Measurements from ENCODE around the gene PTGES3.
"Not testable (repeated sequence)": the region's sequence is repeated elsewhere in the genome, so short reads cannot be mapped to it uniquely, and the experiment has no call there.

Gene PTGES3

GRCh38 chr12:56688129-56688845 lies at the start of gene PTGES3:
Gene PTGES3 (minus strand): TSS chr12:56688284. CDS start chr12:56687999, 285 bp downstream.
- peaks cover 44% of the 10 kb centered on the region for H3K79me2 ChIP-seq (ENCODE audit: insufficient read depth, low read length)
- H3K9ac ChIP-seq (ENCODE audit: low read length): peak within 1 kb of the TSS; percentile 96
- H3K27ac ChIP-seq (ENCODE audit: low read depth, low read length, poor library complexity, severe bottlenecking): peak within 1 kb of the TSS; percentile 94
- TF ChIP-seq CTCF (IDR thresholded peaks at IDR 0.05; ENCODE audit: low read length) (no peak), EZH2 (IDR thresholded peaks at IDR 0.05; ENCODE audit: borderline replicate concordance, low read length) (no peak)
- peak within 1 kb of the TSS; percentile 94 for H3K4me2 ChIP-seq (ENCODE audit: low read length)
- no peak within 1 kb of the TSS for H2AFZ ChIP-seq (ENCODE audit: low read length)
- H3K4me1 ChIP-seq (ENCODE audit: insufficient read depth, low read length, severe bottlenecking): peaks cover 38% of the 10 kb centered on the region
- H3K36me3 ChIP-seq (ENCODE audit: insufficient read depth, low read length): peaks cover 39% of the 10 kb centered on the region
- peak within 1 kb of the TSS; percentile 99 for H3K4me3 ChIP-seq (ENCODE audit: low read depth, low read length, poor library complexity, severe bottlenecking)
- no peaks in the 10 kb centered on the region for H3K9me3 ChIP-seq (ENCODE audit: low read length)
- H4K20me1 ChIP-seq (ENCODE audit: insufficient read depth, low read length): no peaks in the 10 kb centered on the region
- H3K27me3 ChIP-seq (ENCODE audit: insufficient read depth, low read length): no peaks in the 10 kb centered on the region
- no peaks in the 10 kb centered on the region for H3F3A ChIP-seq (ENCODE audit: insufficient read depth, low read length)
- no peaks in the 10 kb centered on the region for H3K9me2 ChIP-seq (ENCODE audit: low read depth, low read length)

- Histone ChIP-seq H3K36me3 (ENCODE audit: insufficient read depth, low read length) (peaks cover 40% of the 10 kb centered on the region), H3F3A (ENCODE audit: insufficient read depth, low read length) (no peaks in the 10 kb centered on the region), H3K4me1 (ENCODE audit: insufficient read depth, low read length, severe bottlenecking) (peaks cover 21% of the 10 kb centered on the region), H4K20me1 (ENCODE audit: insufficient read depth, low read length) (no peaks in the 10 kb centered on the region), H3K27me3 (ENCODE audit: insufficient read depth, low read length) (no peaks in the 10 kb centered on the region), H3K4me2 (ENCODE audit: low read length) (no peak overlapping the region), H3K9me3 (ENCODE audit: low read length) (no peaks in the 10 kb centered on the region), H3K9ac (ENCODE audit: low read length) (no peak overlapping the region), H3K79me2 (ENCODE audit: insufficient read depth, low read length) (peaks cover 18% of the 10 kb centered on the region), H3K27ac (ENCODE audit: low read depth, low read length, poor library complexity, severe bottlenecking) (no peak overlapping the region), H2AFZ (ENCODE audit: low read length) (no peak overlapping the region), H3K4me3 (ENCODE audit: low read depth, low read length, poor library complexity, severe bottlenecking) (no peak overlapping the region), H3K9me2 (ENCODE audit: low read depth, low read length) (no peaks in the 10 kb centered on the region)
- no peak for TF ChIP-seq CTCF (IDR thresholded peaks at IDR 0.05; ENCODE audit: low read length)
- no peak for TF ChIP-seq EZH2 (IDR thresholded peaks at IDR 0.05; ENCODE audit: borderline replicate concordance, low read length)
Observed at GRCh38 chr12:56728139-56728861, 40.2 kb upstream of the PTGES3 start.

- peak overlapping the region; percentile 92 for H3K27ac ChIP-seq (ENCODE audit: low read depth, low read length, poor library complexity, severe bottlenecking)
- not testable (repeated sequence) for H3K9me3 ChIP-seq (ENCODE audit: low read length); H2AFZ ChIP-seq (ENCODE audit: low read length); H4K20me1 ChIP-seq (ENCODE audit: insufficient read depth, low read length); H3F3A ChIP-seq (ENCODE audit: insufficient read depth, low read length); H3K9me2 ChIP-seq (ENCODE audit: low read depth, low read length); H3K27me3 ChIP-seq (ENCODE audit: insufficient read depth, low read length)
- peak overlapping the region; percentile 76 for H3K4me2 ChIP-seq (ENCODE audit: low read length)
- peaks cover 42% of the 10 kb centered on the region for H3K4me1 ChIP-seq (ENCODE audit: insufficient read depth, low read length, severe bottlenecking)
- peaks cover 43% of the 10 kb centered on the region for H3K36me3 ChIP-seq (ENCODE audit: insufficient read depth, low read length)
- H3K9ac ChIP-seq (ENCODE audit: low read length): peak overlapping the region; percentile 74; the same call in 1 of the 2 replicates
- H3K4me3 ChIP-seq (ENCODE audit: low read depth, low read length, poor library complexity, severe bottlenecking): peak overlapping the region; percentile 99
- peaks cover 38% of the 10 kb centered on the region for H3K79me2 ChIP-seq (ENCODE audit: insufficient read depth, low read length)
Observed at GRCh38 chr12:56726196-56726675, 38.2 kb upstream of the PTGES3 start.

Measured in OCI-LY1 (cell line).